Superior temporal gyrus (tissue), 1 donor: ENCODE data around the gene TFIP11.

Source experiments
- DNase-seq: peaks from one replicate; pipeline ENCODE4 v3.0.0-alpha.2; 2016; ENCODE audit errors: extremely low spot score

The TFIP11 gene

DNA sequence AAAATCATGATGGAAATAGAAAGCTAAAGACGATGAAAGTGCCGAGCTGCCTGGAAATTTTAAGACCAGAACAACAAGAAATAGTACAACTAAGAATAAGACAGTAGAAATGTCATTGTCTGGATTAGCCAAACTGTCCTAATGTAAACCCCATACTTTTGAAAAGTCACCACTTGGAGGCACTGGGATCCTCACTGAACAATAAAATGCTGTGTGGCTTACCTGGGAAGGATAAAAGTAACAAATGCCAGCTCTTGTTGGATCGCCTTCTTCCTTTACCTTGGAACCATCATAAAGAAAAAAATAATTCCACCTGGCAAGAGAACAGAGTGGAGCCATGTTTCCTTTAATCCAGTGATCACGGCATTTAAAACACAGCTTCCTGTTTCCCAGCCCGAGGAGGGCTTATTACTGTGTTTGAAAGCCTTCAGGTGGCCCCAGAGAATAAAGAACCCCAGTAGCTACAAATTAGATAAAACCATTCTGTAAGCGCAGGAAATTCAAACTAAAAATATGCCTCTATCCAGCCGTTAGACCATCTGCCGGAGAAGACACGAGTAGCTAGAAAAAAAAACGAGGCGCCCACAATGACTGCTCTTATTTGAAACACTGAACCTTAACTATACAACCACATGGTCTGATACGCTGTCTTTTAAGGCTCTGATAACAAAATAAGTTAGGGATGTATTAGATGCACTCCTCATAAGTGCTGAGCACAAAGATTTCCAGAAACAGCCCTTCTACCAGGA lies 33.1 kb downstream of the TFIP11 start:
- peak; percentile 53 for DNase-seq

DNA sequence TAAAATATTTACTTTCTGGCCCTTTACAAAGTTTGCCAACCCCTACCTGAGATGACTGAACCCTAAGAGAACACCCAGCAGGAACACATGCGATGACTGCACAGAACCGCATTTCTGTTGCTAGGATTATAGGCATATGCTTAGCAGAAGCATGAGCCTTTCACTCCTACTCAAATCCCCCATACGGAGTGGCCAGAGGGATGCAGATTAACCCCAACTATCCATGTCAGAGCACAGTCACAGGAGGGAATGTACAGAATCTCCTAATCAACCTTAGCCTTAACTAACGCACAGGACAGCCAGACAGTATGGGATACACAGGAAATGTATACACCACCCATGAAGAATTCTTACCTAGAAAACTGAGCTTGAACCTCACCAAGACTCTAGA lies 34.9 kb downstream of the TFIP11 start:
- DNase-seq = no peak

DNA sequence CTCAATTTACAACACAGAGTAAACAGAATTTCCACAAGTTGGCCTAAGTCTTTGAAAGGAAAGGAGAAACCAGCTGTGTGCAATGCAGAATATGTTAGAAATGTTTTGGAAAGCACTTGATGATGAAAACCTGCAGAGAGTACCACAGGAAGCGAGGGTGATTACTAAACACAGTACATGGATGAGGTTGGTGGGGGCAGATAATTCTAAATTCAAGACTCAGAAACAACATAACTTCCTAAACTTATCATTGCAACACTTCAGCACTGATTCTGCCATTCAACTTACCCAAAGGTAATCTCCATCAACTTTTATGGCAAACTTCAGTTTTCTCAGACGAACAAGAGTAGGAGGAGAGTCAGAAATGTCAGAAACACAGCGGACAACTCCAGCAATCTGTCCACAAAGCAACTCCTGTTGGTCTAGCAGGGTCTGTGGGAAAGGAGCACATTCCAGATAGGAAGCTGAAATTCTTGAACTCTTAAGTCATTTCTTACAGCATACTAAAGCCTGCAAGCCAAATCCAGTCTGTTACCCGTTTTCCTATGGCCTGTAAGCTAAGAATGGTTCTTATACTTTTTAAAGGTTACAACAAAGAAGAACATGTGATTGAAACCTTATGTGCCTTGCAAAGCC lies 35.5 kb downstream of the TFIP11 start:
- no peak for DNase-seq

DNA sequence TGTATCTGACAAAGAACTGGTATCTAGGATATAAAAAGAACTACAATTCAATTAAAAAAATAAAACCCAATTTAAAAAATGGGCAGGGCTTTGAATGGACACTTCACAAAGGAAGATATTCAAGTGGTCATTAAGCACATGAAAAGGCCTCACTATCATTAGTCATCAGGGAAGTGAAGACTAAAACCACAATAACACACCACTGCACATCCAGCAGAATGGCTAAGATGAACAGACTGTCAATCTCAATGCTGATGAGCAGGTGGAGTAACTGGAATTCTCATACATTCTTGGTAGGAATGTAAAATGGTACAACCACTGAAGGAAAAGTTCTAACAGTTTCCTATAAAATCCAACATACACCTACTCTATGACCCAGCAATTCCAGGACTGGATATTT lies 37.6 kb downstream of the TFIP11 start:
- no peak for DNase-seq

DNA sequence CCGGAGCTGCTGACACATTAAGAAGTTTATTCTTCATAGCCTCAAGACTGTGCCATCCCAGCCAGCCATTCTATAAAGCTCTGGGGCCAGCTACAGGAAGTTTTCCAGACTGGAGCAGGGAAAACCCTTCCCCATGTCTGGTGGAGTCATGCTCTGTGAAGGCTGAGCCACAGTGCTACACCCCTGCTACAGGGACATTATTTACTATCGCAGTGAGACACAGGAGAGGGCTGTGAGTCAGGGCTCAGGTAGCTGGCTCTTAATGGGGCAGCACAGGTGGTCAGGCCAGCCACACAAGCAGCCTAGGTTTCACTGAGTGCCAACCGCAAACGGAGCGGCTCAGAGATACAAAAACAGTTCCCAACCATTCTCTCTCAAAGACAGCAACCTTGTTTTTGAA lies 40.8 kb downstream of the TFIP11 start:
- no peak for DNase-seq

DNA sequence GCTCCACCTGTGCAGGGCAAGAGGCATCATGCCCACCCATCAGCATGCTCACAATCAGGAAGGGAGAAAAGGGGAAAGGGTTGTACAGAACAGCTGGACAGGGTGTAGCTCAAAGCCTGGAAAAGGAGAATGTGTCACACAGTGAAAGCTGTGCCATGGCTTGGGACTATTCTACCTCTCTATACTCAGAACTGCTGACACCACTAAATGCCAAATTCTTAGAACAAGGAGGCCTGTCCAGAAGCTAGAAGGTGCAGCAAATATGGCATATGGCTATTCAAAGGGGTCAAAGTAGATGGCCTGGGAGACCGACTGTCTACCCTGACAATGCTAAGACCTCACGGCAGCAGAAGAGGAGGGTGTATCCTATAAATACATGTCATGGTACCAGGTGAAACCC lies 41.5 kb downstream of the TFIP11 start:
- DNase-seq = no peak

DNA sequence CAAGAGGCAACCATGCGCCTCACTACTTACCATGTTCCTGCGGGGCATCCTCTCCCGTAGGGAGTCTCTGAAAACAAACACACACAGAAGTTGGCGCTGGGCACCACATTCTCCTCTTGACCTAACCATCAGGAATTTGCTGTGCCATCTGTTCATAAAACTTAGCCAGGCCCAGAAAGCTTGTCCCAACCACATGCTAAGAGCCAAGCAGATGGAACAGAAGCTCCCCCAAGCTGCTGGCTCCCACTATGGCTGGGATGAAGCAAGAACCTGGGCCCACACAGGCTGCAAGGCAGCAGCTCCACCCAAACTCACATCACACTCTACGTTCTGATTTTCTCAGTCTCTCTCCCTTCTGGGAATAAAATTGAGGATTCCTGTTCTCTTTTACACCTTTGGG lies 46.1 kb downstream of the TFIP11 start:
- peak; percentile 58 for DNase-seq

DNA sequence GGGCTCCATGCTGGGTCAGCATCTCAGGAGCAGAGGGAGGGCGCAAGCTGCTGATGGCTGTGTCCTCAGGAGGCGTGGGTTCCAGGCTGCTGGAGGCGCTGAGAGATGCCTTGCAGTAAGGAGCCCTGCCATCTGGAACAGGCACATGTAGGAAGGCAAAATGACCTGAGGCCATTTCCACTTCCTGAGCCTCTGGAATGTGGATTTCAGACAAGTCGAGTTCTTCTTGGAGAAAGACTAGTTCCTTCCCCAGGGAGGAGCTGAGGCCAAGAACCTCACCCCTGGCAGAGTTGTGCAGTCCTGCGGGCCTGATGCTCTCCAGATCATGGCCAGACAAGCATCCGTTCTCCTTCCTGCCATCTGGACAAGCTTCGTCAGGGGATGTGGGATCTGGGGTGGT lies 48.0 kb downstream of the TFIP11 start:
- DNase-seq = no peak

DNA sequence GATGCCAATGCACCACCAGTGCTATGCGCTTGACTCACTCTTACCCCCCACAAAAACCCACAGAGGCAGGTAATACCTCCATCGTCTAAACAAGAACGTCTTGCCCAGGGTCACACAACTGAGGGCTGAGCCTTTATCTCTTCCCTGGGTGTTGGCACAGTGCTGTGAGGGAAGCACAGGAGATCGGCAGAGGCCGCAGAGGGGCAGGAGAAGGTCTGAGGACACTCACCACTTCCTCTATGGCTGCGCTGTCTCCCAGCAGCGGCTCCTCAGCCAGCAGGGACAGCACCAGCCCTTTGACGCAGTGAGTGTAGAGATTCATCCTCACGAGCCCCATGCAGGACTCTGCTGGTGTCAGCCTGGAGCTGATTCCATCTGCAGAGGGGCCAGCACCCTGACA lies 48.6 kb downstream of the TFIP11 start:
- no peak for DNase-seq

DNA sequence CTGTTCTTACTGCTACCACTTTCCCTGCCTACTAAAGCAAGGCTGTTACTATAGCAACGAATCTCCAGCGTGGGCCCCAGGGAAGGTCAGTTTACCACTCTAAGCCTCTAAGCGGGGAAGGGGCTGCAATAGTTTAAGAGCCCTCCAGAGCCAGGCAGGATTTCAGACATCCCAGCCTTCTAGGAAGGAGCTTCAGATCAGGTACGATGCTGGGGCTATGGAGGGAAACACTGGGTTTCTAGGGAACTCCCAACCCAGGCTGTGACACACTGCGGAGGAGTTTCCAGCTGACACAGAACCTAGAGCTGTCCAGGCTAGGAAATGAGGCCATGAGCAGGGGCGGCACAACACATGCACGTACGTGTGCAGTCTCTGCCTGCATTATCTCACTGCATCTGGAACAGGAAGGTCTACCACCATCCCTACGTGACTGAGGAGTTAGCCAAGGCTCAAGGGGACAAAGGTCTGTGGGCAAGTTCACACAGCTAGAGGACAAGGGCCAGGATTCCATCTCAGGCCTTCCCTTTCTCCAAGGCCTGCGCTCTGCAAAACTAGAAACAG lies 49.1 kb downstream of the TFIP11 start:
- DNase-seq = peak; percentile 53

DNA sequence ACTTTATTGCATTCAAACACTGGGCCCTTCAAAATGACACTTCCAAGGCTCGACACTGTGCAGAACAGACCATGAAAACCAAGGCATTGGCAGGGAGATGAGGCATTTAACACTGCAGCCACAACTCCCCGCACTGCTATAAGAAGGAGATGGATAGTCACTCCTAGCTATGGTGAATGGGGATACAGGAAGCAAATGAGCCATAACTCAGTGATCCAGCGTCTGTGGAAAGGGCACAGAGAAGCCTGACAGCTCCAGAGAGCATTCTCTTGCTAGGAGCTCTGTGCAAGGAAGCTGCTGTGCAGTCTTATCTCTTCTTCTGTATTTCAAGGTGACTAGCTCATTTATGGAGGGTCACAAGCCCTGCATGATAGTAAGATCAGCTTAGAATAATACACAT lies 49.6 kb downstream of the TFIP11 start:
- DNase-seq = no peak

DNA sequence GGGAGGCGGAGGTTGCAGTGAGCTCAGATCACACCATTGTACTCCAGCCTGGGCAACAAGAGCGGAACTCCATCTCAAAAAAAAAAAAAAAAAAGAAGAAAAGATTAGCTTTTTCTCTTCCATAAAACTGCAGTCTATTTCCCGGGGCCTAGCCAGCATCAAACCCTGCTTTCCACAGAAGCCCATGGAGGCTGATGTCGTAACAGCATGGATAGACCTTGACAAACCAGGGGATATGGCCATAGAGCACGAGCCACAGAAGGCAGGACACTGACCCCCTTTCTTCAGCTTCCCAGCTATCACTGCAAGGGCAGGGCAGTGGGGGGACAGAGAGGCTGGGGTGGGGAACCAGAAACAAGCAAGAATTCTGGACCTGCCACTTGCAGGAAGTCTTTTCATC lies 50.2 kb downstream of the TFIP11 start:
- no peak for DNase-seq

DNA sequence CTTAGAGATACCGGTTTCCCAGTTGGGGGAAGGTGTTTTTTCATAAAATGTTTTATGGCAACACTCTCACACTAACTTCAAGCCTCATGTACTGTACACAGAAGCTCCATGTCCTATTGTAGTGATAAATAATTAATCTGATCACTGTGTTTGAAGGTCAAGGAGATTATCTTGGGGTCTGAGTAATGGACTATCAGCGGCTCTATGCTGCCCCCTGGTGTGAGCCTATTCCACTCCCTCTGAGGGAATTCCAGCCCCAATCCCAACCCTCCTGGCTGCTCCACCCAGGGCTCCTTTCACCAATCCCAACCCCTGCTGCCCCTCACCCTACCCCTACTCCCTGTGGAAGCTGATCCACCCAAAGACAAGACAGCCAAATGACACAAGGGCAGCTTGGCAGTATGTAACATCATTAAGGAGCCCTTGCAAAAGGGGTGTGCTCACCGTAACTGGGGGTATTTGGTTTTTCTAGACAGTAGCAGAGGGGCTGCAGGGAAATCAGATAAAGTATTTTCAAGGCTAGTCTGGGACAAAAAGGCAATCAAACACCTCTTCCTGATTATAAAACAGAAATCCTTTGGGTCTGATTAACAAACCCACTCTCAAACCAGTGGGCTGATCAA lies 51.0 kb downstream of the TFIP11 start:
- peak; percentile 79 for DNase-seq

DNA sequence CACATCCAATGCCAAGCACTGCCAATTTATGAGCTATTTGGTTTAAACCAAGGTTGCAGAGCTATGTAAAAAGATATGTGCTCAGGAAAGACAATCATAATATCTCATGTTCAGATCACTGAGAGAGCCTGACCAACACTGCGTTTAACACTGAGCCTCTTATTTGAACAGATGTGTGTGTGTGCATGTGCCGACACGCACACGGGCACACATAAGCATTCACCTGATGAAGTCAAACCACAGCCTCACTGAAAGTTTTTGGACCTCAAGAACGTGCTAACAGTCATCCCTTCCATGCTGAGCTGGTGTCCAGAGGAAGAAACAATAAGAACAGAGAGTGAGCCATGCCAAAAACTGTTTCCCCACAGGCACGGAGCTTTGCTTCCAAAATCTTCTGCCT lies 52.1 kb downstream of the TFIP11 start:
- DNase-seq = no peak

DNA sequence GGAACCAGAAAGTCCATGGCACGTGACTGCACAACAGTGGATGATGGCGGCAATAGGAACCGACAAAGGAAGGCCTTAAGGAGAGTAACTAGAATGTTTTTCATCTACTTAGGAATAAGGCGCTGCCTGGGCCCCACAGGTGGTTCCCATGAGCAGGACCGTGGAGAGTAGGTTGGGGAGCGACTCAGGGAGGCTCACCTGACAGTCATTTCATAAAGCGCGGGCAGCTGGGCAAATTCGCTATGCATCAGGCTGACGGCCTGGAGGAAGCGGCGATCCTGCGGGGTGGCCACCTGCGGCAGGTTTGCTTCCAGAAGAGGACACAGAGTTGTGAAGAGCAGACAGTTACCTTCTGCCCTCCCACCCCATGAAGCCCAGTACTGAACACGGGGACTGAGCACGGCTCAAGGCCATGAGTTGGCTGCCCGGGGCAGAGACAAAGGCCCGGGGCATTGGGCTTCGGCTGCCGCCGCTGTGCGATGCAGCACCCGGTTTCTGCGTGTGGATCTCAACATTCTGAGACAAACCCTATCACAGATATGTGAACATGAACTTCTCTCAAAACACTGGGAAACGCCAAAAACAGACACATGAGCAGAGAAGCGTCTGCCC lies 54.5 kb downstream of the TFIP11 start:
- DNase-seq = no peak

DNA sequence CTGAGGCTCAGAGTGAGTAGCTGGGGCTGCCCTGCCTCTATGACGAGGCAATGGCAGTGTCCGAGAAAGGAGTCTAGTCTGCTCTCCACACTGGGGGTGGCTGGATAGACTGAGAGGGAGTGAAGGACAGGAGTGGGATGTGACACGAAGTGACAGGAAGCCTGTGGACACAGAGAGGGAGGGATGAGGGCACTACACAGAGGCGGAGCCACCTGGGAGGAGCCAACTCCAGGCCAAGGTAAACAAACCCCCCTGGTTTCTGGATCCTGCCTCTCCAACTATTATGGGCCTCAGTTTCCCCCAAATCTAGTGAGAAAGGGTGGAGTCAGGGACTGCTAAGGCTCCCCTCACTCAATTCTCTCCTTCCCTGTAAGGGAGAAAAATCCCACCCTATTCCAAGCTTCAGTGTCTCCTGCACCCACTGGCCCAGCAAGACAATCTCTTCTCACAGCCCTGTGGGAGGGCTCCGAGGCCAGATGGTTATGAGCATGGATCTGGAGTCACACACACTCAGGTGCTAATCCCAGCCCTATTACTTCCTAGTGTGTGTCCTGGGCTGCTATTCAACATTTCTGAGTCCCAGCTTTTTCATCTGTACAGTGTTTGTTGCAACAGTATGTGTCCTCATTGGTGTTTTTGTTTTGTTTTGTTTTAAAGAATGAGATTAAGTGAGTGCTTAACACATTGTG lies 58.3 kb downstream of the TFIP11 start:
- no peak for DNase-seq

DNA sequence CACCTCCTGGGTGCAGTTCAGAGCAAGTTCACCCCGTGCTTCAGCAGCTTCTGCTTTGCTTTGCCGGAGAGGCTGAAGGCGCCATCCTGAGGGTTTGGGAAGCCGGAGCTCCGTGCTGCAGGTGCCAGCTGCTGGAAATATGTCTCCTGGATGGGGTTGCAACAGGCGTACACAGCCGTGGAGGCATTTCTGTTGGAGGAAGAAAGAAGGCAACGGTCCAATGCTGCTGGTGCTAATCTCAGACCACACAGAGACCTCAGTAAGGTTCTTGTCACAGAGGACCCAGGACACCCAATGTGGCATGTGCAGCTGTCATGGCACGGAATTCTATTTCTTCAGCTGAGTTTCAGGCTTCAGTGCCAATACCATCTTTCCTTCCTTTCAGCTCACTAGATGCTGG lies 59.1 kb downstream of the TFIP11 start:
- DNase-seq = no peak

DNA sequence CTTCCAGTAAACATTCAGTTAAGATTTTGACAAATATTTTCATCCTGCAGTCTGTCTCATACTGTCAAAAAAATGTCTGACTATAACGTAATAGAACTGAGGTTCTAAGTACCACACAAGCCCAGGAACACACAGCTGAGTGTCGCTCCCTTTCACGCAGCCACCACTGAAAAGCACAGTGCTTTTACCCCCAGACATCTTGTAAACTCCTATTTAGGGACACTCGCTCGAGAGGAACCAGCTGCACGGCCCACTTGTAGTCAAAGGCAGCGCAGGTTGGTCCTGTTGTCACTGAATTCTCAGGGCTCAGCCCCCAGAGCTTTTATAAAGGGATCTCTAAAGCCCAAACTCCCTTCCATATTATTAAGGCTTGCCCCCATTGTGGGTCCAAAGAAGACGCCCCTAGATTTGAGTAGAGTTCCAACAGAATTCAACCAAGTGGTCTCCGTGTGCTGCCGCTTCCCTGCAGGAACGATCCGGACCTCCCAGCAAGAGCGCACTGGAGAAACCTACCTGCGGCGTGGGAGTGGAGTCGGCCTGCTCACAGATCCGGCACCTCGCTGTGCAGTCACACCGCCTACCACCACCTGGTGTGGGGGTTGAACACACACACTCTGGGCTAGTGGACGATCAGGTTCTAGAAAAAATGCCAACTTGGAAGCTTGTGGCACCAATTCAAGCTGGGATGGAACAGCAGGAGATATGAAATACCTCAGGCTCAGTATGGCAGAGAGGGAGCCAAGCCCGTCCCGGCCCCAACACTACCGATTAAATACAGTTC lies 59.8 kb downstream of the TFIP11 start:
- no peak for DNase-seq

DNA sequence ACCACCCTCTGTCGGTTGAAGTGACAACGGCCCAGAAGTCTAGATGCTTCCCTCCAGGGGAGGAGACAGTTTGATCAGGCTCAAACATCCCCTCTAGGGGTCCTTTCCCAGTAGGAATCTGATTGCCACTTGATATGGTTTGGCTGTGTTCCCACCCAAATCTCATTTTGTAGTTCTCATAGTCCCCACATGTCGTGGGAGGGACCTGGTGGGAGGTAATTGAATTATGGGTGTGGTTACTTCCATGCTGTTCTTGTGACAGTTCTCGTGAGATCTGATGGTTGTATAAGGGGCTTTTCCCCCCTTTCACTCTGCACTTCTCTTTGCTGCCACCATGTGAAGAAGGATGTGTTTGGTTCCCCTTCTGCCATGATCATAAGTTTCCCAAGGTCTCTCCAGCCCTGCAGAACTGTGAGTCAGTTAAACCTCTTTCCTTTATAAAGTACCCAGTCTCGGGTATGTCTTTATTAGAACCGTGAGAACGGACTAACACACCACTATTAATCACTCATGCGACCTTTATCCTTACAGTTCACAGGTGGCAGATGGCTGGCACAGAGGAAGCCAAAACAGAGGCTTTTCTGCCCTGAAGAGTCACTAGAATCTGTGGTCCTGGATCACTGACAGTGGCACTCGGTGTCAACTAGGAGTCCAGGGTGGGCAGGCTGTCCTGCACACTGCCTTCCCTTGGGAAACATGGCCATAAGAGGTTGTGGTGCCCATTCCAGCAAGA lies 61.7 kb downstream of the TFIP11 start:
- no peak for DNase-seq

DNA sequence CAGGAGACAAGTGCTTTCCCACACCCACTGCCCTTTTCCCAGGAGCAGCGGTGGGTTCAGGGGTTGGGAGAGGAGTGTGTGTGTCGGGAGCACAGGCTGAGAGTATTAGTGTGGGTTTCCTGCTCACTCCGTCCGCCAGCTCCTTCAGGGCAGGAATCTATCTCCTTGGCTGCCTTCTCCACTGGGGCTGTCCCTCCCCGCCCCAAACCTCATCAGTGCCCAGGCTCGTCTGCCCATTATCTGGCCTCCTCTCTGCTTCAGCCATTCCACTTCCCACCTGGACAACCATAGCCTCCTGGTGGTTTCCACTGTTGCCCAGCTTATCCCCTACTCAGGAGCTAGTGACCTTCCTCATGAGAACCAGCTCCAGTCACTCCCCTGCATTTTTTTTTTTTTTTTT lies 63.3 kb downstream of the TFIP11 start:
- no peak for DNase-seq
